ENCODE data around the gene KITLG.
"Not testable (repeated sequence)": the region's sequence is repeated elsewhere in the genome, so short reads cannot be mapped to it uniquely, and the experiment has no call there.

The KITLG gene

DNA sequence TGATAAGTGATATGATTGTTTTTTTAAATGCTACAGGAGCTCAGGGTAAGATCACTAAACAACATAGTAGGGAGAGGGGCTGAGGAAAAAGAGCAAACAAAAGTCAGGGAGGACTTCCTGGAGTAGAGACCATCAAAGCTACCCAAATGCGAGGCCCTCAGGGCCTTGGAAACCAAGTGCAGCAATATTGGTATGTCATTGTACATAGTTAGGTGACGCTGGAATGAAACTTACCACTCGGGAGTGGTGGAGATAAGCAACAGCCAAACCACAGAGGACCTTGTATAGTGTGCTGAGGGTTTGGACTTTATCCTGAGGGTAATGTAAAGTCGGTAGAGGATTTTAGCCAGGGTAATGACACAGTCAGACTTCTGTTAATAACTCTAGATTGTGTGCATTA is 13.8 kb downstream of the KITLG start:
- H3K4me1 Mint-ChIP-seq (ENCODE audit: low read depth): no peaks in the 10 kb centered on the region
- no peak overlapping the region for H3K4me3 Mint-ChIP-seq
- DNase-seq (ENCODE audit: low spot score): no peak
- no peaks in the 10 kb centered on the region for H3K9me3 Mint-ChIP-seq
- no peak overlapping the region for H3K27ac Mint-ChIP-seq
- H3K27me3 Mint-ChIP-seq (ENCODE audit: low read depth): no peaks in the 10 kb centered on the region
- H3K36me3 Mint-ChIP-seq (ENCODE audit: low read depth): no peaks in the 10 kb centered on the region

DNA sequence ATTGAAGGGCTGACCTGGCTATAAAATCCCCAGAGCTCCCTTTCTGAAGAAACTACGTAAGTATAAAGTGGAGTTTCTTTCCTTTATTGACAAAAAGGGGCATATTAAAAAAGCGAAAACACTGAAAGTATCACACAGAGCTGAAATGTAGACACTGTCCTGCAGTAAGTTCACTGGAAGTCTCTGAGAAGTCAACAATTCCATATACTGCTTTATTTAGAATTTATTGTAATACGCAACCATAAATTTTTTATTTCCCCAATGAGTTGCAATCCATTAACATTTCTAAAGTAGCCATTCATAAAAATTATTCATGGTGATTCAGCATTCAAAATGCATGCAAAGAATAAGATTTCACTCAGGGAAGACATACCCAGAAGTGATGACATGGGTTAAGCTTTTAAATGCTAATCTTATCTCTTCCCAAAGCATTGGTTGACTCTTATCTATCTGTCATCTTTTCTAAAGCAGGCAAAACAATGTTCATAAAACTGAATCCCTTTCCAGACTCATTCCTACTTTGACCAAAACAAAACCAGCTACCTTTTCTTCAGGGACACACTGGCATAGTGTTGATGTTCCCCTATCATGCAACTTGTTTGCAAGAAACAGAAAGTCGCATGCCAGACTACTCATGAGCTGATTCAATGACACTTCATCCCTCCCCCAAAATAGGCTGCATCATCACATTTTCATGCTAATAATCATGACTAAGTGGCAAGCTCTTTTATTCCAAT is 17.3 kb downstream of the KITLG start:
- Mint-ChIP-seq H3K27ac (no peak overlapping the region), H3K4me3 (no peak overlapping the region), H3K36me3 (ENCODE audit: low read depth) (no peaks in the 10 kb centered on the region), H3K9me3 (no peaks in the 10 kb centered on the region), H3K4me1 (ENCODE audit: low read depth) (no peaks in the 10 kb centered on the region), H3K27me3 (ENCODE audit: low read depth) (no peaks in the 10 kb centered on the region)
- no peak for DNase-seq (ENCODE audit: low spot score)

DNA sequence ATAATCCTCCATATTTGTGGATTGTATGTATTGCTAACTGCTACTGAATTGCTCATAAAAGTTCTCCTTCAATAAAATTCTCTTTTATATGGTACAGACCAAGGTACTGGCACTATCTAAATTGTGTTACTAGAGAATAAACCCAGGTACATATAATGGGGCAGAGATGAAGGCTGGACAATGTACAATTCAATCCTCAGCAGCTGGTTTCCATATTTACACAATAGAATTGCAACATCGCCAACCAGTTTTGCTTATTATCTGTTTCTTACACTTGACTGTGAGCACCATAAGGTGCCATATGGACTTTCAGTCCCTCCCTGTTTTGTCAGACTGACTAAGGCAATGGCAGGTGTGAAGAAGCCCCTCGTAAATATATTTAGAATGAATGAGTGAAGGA is 18.1 kb downstream of the KITLG start:
- no peaks in the 10 kb centered on the region for H3K27me3 Mint-ChIP-seq (ENCODE audit: low read depth)
- H3K36me3 Mint-ChIP-seq (ENCODE audit: low read depth): no peaks in the 10 kb centered on the region
- no peak for DNase-seq (ENCODE audit: low spot score)
- no peaks in the 10 kb centered on the region for H3K4me1 Mint-ChIP-seq (ENCODE audit: low read depth)
- H3K9me3 Mint-ChIP-seq: no peaks in the 10 kb centered on the region
- no peak overlapping the region for H3K4me3 Mint-ChIP-seq
- no peak overlapping the region for H3K27ac Mint-ChIP-seq

DNA sequence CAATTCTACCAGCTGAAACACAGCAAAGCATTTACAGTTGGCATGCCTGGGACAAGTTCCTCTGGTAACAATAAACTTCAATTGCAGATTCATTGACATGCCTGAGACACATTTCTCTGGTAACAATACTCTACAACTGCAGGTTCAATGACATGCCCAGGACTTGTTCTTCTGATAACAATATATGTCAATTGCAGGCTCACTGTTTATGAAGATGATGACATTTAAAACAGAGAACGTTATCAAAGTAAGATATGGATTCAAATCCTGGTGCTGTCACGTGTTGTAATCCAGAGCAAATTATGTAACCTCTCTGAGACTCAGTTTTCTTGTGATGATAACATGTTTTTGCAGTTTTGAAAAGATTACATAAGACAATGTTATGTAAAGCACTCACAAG is 20.5 kb downstream of the KITLG start:
- H3K4me3 Mint-ChIP-seq: no peak overlapping the region
- no peaks in the 10 kb centered on the region for H3K27me3 Mint-ChIP-seq (ENCODE audit: low read depth)
- no peaks in the 10 kb centered on the region for H3K9me3 Mint-ChIP-seq
- no peak overlapping the region for H3K27ac Mint-ChIP-seq
- H3K4me1 Mint-ChIP-seq (ENCODE audit: low read depth): no peaks in the 10 kb centered on the region
- no peak for DNase-seq (ENCODE audit: low spot score)
- H3K36me3 Mint-ChIP-seq (ENCODE audit: low read depth): no peaks in the 10 kb centered on the region

DNA sequence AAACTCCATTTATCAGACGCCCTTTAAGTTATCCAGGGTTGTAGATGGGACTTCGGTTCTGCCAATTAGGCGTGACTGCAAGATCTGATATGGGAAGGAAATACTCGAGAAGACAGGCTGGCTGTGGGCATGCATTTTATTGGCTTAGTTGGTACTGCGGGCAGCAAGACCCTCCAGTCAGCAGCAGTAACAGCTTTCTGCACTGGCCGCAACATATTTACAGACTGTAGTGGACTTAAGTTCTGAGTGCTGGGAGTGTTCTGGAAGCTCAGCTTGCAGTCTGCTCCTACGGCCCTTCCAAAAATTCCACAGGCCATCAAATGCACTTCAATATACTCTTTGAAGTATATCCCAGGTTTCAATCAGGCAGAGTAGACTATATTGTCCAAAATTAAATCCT is 21.1 kb downstream of the KITLG start:
- Mint-ChIP-seq H3K27ac (no peak overlapping the region), H3K36me3 (ENCODE audit: low read depth) (no peaks in the 10 kb centered on the region), H3K4me3 (no peak overlapping the region), H3K4me1 (ENCODE audit: low read depth) (no peaks in the 10 kb centered on the region), H3K27me3 (ENCODE audit: low read depth) (no peaks in the 10 kb centered on the region), H3K9me3 (no peaks in the 10 kb centered on the region)
- DNase-seq (ENCODE audit: low spot score): no peak

DNA sequence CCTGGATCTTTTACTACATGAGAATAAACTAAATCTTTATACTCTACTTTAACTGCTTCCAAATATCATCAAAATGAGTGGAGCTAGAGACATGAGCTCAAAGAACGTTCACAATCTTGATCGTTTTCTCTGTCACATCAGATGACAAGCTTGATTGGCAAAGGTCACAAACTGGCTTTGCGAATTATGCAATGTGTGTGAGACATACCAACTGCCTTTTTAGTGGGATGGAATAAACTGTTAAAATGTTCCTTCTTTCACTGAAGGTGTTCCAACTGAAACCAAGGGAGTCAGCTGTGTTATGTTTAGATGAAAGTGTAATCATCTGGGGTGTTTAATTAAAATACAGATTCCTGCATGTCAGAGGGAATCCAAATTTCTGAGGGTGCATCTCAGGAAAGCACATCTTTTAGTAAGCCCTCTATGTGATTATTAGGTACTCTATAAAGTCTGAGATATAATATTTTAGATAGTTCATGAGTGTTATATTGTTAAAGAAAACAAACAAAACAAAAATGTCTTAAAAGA is 21.9 kb downstream of the KITLG start:
- Mint-ChIP-seq H3K36me3 (ENCODE audit: low read depth) (no peaks in the 10 kb centered on the region), H3K27me3 (ENCODE audit: low read depth) (no peaks in the 10 kb centered on the region), H3K9me3 (no peaks in the 10 kb centered on the region), H3K4me3 (no peak overlapping the region), H3K4me1 (ENCODE audit: low read depth) (no peaks in the 10 kb centered on the region), H3K27ac (no peak overlapping the region)
- no peak for DNase-seq (ENCODE audit: low spot score)

DNA sequence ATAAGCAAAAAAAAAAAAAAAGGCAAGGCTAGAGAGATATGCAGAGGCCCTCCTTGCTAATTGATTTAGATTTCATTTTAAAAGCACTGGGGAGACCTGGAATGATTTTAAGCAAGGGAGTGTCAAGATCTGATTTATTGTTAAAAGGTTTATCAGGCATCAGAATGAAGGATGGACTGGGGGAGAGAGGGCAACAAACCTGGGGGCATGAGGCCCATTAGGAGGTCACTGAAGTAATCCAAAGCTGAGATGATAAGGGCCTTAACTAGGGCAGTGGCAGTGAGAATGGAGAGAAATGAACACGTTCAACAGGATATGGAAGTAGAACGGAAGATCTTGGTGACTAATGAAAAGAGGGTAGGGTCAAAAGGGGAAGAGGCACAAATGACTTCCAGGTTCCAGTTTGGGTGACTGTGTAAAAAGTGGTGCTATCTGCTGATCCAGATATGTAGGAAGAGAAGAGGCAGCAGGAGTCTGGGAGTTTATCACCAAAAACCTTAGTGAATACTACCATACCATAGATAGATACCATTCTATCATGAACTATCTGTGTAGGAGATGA is 24.0 kb downstream of the KITLG start:
- no peak overlapping the region for H3K27ac Mint-ChIP-seq
- H3K4me3 Mint-ChIP-seq: no peak overlapping the region
- no peaks in the 10 kb centered on the region for H3K9me3 Mint-ChIP-seq
- H3K27me3 Mint-ChIP-seq (ENCODE audit: low read depth): no peaks in the 10 kb centered on the region
- H3K36me3 Mint-ChIP-seq (ENCODE audit: low read depth): no peaks in the 10 kb centered on the region
- no peak for DNase-seq (ENCODE audit: low spot score)
- no peaks in the 10 kb centered on the region for H3K4me1 Mint-ChIP-seq (ENCODE audit: low read depth)

DNA sequence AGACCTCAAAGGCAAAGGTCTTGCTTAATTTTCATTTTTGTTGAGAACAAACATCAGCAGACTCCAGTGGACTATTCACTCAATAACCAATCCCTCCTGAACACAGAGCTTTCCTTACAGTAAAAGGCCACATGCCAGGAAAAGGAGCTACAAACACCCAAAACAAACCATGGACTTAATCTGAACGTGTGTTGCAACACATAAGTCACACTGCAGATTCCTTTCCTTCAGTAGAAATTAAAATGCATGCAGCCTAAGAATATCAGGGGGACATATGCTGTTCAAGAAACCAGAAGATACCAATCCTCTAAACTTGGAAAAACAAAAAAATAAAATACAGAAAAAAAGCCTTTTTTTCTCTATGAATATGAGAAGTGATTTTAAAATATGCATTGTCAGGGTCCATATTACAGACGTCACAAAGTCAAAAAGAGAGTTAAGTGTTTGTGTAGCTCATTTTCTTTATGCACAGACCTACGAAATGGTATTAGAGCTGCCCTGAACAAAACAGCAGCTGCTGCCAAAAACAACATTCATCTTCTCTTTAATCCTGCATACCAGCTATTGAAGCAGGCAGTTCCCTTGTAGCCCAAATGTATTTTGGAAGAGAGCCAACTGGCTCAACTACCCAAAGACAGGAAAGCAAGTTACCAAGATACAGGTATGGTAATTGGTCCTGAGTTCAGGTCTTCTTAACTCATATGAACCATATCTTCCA is 26.2 kb downstream of the KITLG start:
- Mint-ChIP-seq H3K9me3 (no peaks in the 10 kb centered on the region), H3K4me1 (ENCODE audit: low read depth) (no peaks in the 10 kb centered on the region), H3K27ac (no peak overlapping the region), H3K4me3 (no peak overlapping the region), H3K36me3 (ENCODE audit: low read depth) (no peaks in the 10 kb centered on the region), H3K27me3 (ENCODE audit: low read depth) (no peaks in the 10 kb centered on the region)
- DNase-seq (ENCODE audit: low spot score): no peak

DNA sequence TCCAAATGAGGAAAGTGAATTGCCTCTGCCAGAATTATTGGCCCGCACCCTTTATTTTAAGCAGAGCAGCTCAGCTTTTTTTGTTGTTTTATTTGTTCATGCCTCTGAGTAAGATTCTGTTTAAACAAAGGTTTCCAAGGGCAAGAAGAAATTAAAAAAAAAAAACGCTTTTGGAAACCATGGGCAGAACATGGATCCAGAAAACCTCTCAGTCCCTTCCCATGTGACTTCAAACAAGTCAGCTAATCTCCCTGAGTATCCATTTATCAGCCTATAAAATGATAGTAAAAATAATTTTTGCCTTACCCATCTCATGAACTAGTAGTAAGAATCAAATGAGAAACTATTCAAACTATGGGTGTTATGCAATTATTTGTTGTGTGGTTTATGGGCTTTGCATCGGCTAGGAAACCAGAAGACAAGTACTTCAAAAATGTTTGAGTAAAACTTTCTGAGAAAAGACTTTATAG is 27.6 kb downstream of the KITLG start:
- Mint-ChIP-seq H3K27me3 (ENCODE audit: low read depth) (no peaks in the 10 kb centered on the region), H3K4me3 (no peak overlapping the region), H3K9me3 (no peaks in the 10 kb centered on the region), H3K36me3 (ENCODE audit: low read depth) (no peaks in the 10 kb centered on the region), H3K27ac (no peak overlapping the region), H3K4me1 (ENCODE audit: low read depth) (no peaks in the 10 kb centered on the region)
- no peak for DNase-seq (ENCODE audit: low spot score)

DNA sequence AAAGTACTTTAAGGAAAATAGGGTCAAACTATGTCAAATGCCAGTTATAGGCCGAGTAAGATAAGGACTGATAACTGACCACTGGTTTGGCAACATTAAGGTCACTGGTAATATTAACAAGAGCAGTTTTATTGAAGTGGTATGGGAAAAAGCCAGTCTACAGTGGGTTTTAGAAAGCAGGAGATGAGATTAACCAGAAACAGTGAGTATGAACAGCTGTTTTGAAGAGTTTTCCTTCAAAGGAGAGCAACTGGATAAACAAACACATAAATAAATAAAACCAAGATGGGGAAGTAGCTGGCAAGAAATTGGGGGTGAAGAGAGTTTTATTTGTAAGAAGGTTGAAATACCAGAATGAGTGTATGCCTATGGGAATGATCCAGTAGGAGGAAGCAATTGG is 30.3 kb downstream of the KITLG start:
- Mint-ChIP-seq H3K4me1 (ENCODE audit: low read depth) (no peaks in the 10 kb centered on the region), H3K9me3 (no peaks in the 10 kb centered on the region), H3K4me3 (no peak overlapping the region), H3K36me3 (ENCODE audit: low read depth) (no peaks in the 10 kb centered on the region), H3K27me3 (ENCODE audit: low read depth) (no peaks in the 10 kb centered on the region), H3K27ac (no peak overlapping the region)
- DNase-seq (ENCODE audit: low spot score): no peak

DNA sequence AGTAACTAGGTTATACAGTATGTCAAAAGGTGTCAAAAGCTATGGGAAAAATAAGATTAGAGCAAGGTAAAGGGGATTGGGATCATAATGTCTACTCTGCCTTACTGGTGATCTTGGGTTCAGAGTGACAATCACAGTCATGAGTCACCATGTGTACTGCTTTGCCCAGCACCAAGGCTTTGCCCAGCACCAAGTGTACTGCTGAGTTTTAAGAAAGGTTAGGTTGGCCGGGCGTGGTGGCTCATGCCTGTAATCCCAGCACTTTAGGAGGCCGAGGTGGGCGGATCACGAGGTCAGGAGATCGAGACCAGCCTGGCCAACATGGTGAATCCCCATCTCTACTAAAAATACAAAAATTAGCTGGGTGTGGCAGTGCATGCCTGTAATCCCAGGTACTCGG is 32.3 kb downstream of the KITLG start:
- not testable (repeated sequence) for H3K4me1 Mint-ChIP-seq (ENCODE audit: low read depth); H3K36me3 Mint-ChIP-seq (ENCODE audit: low read depth); H3K27me3 Mint-ChIP-seq (ENCODE audit: low read depth); H3K27ac Mint-ChIP-seq; DNase-seq (ENCODE audit: low spot score); H3K9me3 Mint-ChIP-seq; H3K4me3 Mint-ChIP-seq

DNA sequence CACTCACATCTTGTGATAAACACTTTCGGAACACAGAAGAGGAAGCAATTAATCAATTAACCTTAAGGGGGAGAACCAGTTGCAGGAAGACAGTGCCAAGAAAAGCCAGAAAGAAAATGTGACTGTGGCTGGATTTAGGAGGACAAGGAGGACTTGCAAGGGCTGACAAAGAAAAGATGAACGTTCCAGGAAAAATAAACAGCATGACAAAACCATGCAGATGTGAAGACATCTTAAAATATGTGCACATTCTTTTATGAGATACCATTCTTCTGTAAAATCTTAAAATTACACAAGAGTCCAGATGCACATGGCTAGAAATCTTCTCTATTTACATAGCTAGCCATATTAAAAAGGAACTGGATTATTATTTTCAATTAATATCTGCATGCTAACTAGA is 33.4 kb downstream of the KITLG start:
- Mint-ChIP-seq H3K27ac (no peak overlapping the region), H3K36me3 (ENCODE audit: low read depth) (no peaks in the 10 kb centered on the region), H3K4me1 (ENCODE audit: low read depth) (no peaks in the 10 kb centered on the region), H3K9me3 (no peaks in the 10 kb centered on the region), H3K27me3 (ENCODE audit: low read depth) (no peaks in the 10 kb centered on the region), H3K4me3 (no peak overlapping the region)
- no peak for DNase-seq (ENCODE audit: low spot score)

DNA sequence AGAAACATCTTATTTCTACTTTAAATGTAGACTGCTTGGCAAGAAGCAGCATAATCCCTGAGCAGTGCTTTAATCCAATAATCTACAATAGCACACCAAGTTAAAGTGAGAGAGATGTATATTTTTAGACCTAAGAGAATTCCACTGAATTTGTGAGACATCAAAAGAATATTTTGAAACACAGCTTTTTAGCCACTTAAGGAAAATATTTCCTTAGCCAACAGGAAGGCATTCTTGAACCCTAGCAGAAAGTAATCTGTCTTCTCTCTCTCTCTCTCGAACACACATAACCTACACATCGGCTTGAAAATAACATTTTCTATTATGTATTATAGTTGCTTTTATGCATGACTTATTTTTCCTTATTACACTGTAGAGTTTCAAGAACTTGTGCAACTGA is 34.0 kb downstream of the KITLG start:
- Mint-ChIP-seq H3K4me1 (ENCODE audit: low read depth) (no peaks in the 10 kb centered on the region), H3K4me3 (no peak overlapping the region), H3K27ac (no peak overlapping the region), H3K27me3 (ENCODE audit: low read depth) (no peaks in the 10 kb centered on the region), H3K36me3 (ENCODE audit: low read depth) (no peaks in the 10 kb centered on the region), H3K9me3 (no peaks in the 10 kb centered on the region)
- DNase-seq (ENCODE audit: low spot score): no peak
